Measurements from ENCODE around the gene NUSAP1. TPM values are rescaled to one million over a fixed set of nuclear protein-coding genes. Genes with fewer than 3 reads are reported as not detected.
"Not testable (repeated sequence)": the region's sequence is repeated elsewhere in the genome, so short reads cannot be mapped to it uniquely, and the experiment has no call there.

NUSAP1 gene
- total RNA-seq = 92.3 and 125 TPM in 2 replicates

- DNase-seq (ENCODE audit: low read depth, low spot score) = peak; percentile 99
Measured at GRCh38 chr15:41332194-41333025, at the start of gene NUSAP1, which contains the start of gene OIP5. Gene NUSAP1, plus strand, starts transcription at chr15:41332881. Its CDS starts 77 bp downstream, at chr15:41332958. Gene OIP5, minus strand, starts transcription at chr15:41332591. Its CDS starts 30 bp downstream, at chr15:41332561.

- not testable (repeated sequence) for DNase-seq (ENCODE audit: low read depth, low spot score)
Measured at GRCh38 chr15:41282980-41283652, 49.6 kb upstream of the NUSAP1 start.

GRCh38 chr15:41283653-41284426 lies 48.8 kb upstream of the NUSAP1 start:
- DNase-seq (ENCODE audit: low read depth, low spot score) = peak; percentile 96

- DNase-seq (ENCODE audit: low read depth, low spot score) = no peak
Measured at GRCh38 chr15:41284427-41285177, 48.1 kb upstream of the NUSAP1 start.

- DNase-seq (ENCODE audit: low read depth, low spot score) = no peak
Measured at GRCh38 chr15:41285285-41285684, 47.4 kb upstream of the NUSAP1 start.

- no peak for DNase-seq (ENCODE audit: low read depth, low spot score)
Measured at GRCh38 chr15:41286665-41287333, 45.9 kb upstream of the NUSAP1 start.

- DNase-seq (ENCODE audit: low read depth, low spot score) = no peak
Measured at GRCh38 chr15:41288464-41288863, 44.2 kb upstream of the NUSAP1 start.

GRCh38 chr15:41289953-41290352 lies 42.7 kb upstream of the NUSAP1 start:
- DNase-seq (ENCODE audit: low read depth, low spot score) = no peak

GRCh38 chr15:41291065-41291631 lies 41.5 kb upstream of the NUSAP1 start:
- no peak for DNase-seq (ENCODE audit: low read depth, low spot score)

GRCh38 chr15:41292521-41292920 lies 40.2 kb upstream of the NUSAP1 start:
- DNase-seq (ENCODE audit: low read depth, low spot score) = no peak

- DNase-seq (ENCODE audit: low read depth, low spot score) = not testable (repeated sequence)
Measured at GRCh38 chr15:41301139-41301538, 31.5 kb upstream of the NUSAP1 start.

GRCh38 chr15:41301587-41301986 lies 31.1 kb upstream of the NUSAP1 start:
- DNase-seq (ENCODE audit: low read depth, low spot score) = no peak

GRCh38 chr15:41304149-41304770 lies 28.4 kb upstream of the NUSAP1 start:
- no peak for DNase-seq (ENCODE audit: low read depth, low spot score)

- no peak for DNase-seq (ENCODE audit: low read depth, low spot score)
Measured at GRCh38 chr15:41307679-41308078, 25.0 kb upstream of the NUSAP1 start.

GRCh38 chr15:41309226-41309905 lies 23.3 kb upstream of the NUSAP1 start:
- no peak for DNase-seq (ENCODE audit: low read depth, low spot score)

- DNase-seq (ENCODE audit: low read depth, low spot score) = not testable (repeated sequence)
Measured at GRCh38 chr15:41320805-41321330, 11.8 kb upstream of the NUSAP1 start.

- DNase-seq (ENCODE audit: low read depth, low spot score) = no peak
Measured at GRCh38 chr15:41323611-41324010, 9.1 kb upstream of the NUSAP1 start.

- DNase-seq (ENCODE audit: low read depth, low spot score) = no peak
Measured at GRCh38 chr15:41331281-41331680, 1.4 kb upstream of the NUSAP1 start.

- no peak for DNase-seq (ENCODE audit: low read depth, low spot score)
Measured at GRCh38 chr15:41331833-41332193, 868 bp upstream of the NUSAP1 start.

Measured in pulmonary artery endothelial cell (primary cell).